K562 (cell line): ENCODE measurements around the gene MBOAT2. TPM values are rescaled to one million over a fixed set of nuclear protein-coding genes. Genes with fewer than 3 reads are reported as not detected.

Source experiments
- CBFA2T3 ChIP-seq: fragments of 450-650 bp; IDR thresholded peaks from 2 replicates; pipeline ENCODE4 v1.6.1; 2017
- CBX3 ChIP-seq, 2 experiments: IDR thresholded peaks; 1 replicate in 1 of 2; 2 replicates in 1 of 2; pipeline ENCODE4 v1.6.1; 2012; ENCODE audit warnings: inconsistent platforms in 2 of 2, low read length in 2 of 2, borderline replicate concordance in 1 of 2, control low read depth in 1 of 2
- HDAC1 ChIP-seq, 2 experiments: fragments of 450-650 bp; IDR thresholded peaks; 2 replicates each; pipeline ENCODE4 v1.6.1; 2016 to 2017; ENCODE audit warnings: inconsistent platforms in 1 of 2, mild to moderate bottlenecking in 1 of 2, moderate library complexity in 1 of 2
- HLTF ChIP-seq: fragments of 450-650 bp; IDR thresholded peaks from 2 replicates; pipeline ENCODE4 v1.6.1; 2016
- MCM3 ChIP-seq: fragments of 450-650 bp; IDR thresholded peaks from 2 replicates; pipeline ENCODE4 v1.6.1; 2016
- MCM7 ChIP-seq, 2 experiments: fragments of 450-650 bp; IDR thresholded peaks; 2 replicates each; pipeline ENCODE4 v1.6.1; 2016 to 2018
- MTA2 ChIP-seq: fragments of 450-650 bp; IDR thresholded peaks from 2 replicates; pipeline ENCODE4 v1.6.1; 2016; ENCODE audit warnings: low read depth
- STAT5A ChIP-seq: IDR thresholded peaks from 2 replicates; pipeline ENCODE4 v1.6.1; 2012; ENCODE audit warnings: low read length, inconsistent platforms, borderline replicate concordance
- WHSC1 ChIP-seq: IDR thresholded peaks from one replicate; pipeline ENCODE4 v1.6.1; 2012; ENCODE audit warnings: low read length, control low read depth, inconsistent platforms
- YY1 ChIP-seq, 3 experiments: IDR thresholded peaks; 2 replicates each; pipeline ENCODE4 v1.6.1; 2011; ENCODE audit warnings: low read length in 2 of 3, mild to moderate bottlenecking in 2 of 3, moderate library complexity in 2 of 3, borderline replicate concordance in 1 of 3, control low read depth in 1 of 3, low read depth in 1 of 3; ENCODE audit not compliant: insufficient read depth in 3 of 3, insufficient replicate concordance in 2 of 3, control insufficient read depth in 1 of 3, insufficient read length in 1 of 3; ENCODE audit errors: extremely low read depth in 1 of 3
- ZFX ChIP-seq: sonication (generic); formaldehyde crosslinking; IDR thresholded peaks from 2 replicates; pipeline ENCODE4 v1.8.0; 2022; ENCODE audit warnings: mild to moderate bottlenecking, missing genetic modification reagents, moderate library complexity
- ZNF318 ChIP-seq, 2 experiments: fragments of 450-650 bp; IDR thresholded peaks; 2 replicates each; pipeline ENCODE4 v1.6.1; 2016; ENCODE audit warnings: mild to moderate bottlenecking in 2 of 2, borderline replicate concordance in 1 of 2, low read depth in 1 of 2, moderate library complexity in 1 of 2
- ZNF668 ChIP-seq: fragments of 250-450 bp; sonication (Bioruptor Pico); IDR thresholded peaks from 2 replicates; pipeline ENCODE4 v1.8.0; 2022; ENCODE audit warnings: mild to moderate bottlenecking, inconsistent platforms
- ZNF707 ChIP-seq: fragments of 250-450 bp; sonication (Bioruptor Pico); conservative IDR thresholded peaks from 2 replicates; pipeline ENCODE4 v1.8.0; 2022; ENCODE audit warnings: inconsistent platforms, mild to moderate bottlenecking, moderate library complexity
- polyA plus RNA-seq, 8 experiments: library from polyadenylated mRNA; depleted of rRNA in 4 of 8; stranded (reverse) in 5 of 8; unstranded in 3 of 8; fragments of >200 nt; fragmentation: Nextera tagmentation in 2 of 8; fragmentation: Illumina TruSeq in 1 of 8; extraction: Ambion mirVana in 2 of 8; extraction: Trizol in 1 of 8; gene quantifications; 2 replicates each; pipeline versions ENCODE4 v1.2.1 to v1.2.3, GENCODE V29; 2011 to 2014; ENCODE audit warnings: inconsistent platforms in 1 of 8, missing spikeins in 1 of 8
- total RNA-seq, 7 experiments: library from RNA; depleted of rRNA in 6 of 7; stranded (reverse); fragments of >200 nt in 6 of 7; fragmentation: Illumina TruSeq in 2 of 7; extraction: Trizol in 2 of 7; gene quantifications; 2 replicates each; pipeline versions ENCODE4 v1.2.1 to v1.2.3, GENCODE V29; 2011 to 2021; ENCODE audit warnings: low replicate concordance in 1 of 7
- TF ChIP-seq, protein P1 (sequence below): fragments of 450-650 bp; IDR thresholded peaks from 2 replicates; pipeline ENCODE4 v1.6.1; 2018; ENCODE audit warnings: mild to moderate bottlenecking, low read depth; ENCODE audit not compliant: partially characterized antibody
- TF ChIP-seq, protein P2 (sequence below): fragments of 200-800 bp; sonication (Bioruptor generic); IDR thresholded peaks from 2 replicates; pipeline ENCODE4 v1.6.1; 2017; ENCODE audit warnings: missing genetic modification characterization, missing compliant biosample characterization
- TF ChIP-seq, protein P3 (sequence below): sonication (generic); formaldehyde crosslinking; IDR thresholded peaks from 2 replicates; pipeline ENCODE4 v1.8.0; 2023; ENCODE audit warnings: mild to moderate bottlenecking, missing genetic modification reagents

Gene MBOAT2
- total and polyA plus RNA-seq, 9 of the 15 experiments (the other 6 are each of a cell fraction or from before 2014, with no cell fraction given), result 8.4 to 122 (median 27.6) TPM

- TF ChIP-seq ZNF707 (CRISPR knock-in tag) (no peak), STAT5A (no peak), CBFA2T3 (no peak), HLTF (no peak), WHSC1 (no peak), YY1 (IDR thresholded peaks at IDR 0.05; ENCODE audit: borderline replicate concordance in 1 of 3, control insufficient read depth in 1 of 3, extremely low read depth in 1 of 3, insufficient read depth in 3 of 3, insufficient read length in 1 of 3, insufficient replicate concordance in 2 of 3, low read depth in 1 of 3, low read length in 2 of 3) (no peak), HDAC1 (IDR thresholded peaks at IDR 0.05) (no peak), ZFX (no peak), ZNF318 (IDR thresholded peaks at IDR 0.05; ENCODE audit: borderline replicate concordance in 1 of 2, low read depth in 1 of 2) (no peak), ZNF668 (CRISPR knock-in tag) (no peak), CBX3 (IDR thresholded peaks at IDR 0.05; ENCODE audit: borderline replicate concordance in 1 of 2, low read length in 2 of 2) (peak in 1 of 2 experiments; percentile 85; a peak in 2 of 3 replicates), MCM3 (no peak), MTA2 (no peak), MCM7 (IDR thresholded peaks at IDR 0.05) (no peak)
- TF ChIP-seq, protein P1, sequence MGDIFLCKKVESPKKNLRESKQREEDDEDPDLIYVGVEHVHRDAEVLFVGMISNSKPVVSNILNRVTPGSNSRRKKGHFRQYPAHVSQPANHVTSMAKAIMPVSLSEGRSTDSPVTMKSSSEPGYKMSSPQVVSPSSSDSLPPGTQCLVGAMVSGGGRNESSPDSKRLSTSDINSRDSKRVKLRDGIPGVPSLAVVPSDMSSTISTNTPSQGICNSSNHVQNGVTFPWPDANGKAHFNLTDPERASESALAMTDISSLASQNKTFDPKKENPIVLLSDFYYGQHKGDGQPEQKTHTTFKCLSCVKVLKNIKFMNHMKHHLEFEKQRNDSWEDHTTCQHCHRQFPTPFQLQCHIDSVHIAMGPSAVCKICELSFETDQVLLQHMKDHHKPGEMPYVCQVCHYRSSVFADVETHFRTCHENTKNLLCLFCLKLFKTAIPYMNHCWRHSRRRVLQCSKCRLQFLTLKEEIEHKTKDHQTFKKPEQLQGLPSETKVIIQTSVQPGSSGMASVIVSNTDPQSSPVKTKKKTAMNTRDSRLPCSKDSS, result peak; percentile 68
- TF ChIP-seq, protein P2, sequence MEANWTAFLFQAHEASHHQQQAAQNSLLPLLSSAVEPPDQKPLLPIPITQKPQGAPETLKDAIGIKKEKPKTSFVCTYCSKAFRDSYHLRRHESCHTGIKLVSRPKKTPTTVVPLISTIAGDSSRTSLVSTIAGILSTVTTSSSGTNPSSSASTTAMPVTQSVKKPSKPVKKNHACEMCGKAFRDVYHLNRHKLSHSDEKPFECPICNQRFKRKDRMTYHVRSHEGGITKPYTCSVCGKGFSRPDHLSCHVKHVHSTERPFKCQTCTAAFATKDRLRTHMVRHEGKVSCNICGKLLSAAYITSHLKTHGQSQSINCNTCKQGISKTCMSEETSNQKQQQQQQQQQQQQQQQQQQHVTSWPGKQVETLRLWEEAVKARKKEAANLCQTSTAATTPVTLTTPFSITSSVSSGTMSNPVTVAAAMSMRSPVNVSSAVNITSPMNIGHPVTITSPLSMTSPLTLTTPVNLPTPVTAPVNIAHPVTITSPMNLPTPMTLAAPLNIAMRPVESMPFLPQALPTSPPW (CRISPR knock-in tag), result no peak
- TF ChIP-seq, protein P3, sequence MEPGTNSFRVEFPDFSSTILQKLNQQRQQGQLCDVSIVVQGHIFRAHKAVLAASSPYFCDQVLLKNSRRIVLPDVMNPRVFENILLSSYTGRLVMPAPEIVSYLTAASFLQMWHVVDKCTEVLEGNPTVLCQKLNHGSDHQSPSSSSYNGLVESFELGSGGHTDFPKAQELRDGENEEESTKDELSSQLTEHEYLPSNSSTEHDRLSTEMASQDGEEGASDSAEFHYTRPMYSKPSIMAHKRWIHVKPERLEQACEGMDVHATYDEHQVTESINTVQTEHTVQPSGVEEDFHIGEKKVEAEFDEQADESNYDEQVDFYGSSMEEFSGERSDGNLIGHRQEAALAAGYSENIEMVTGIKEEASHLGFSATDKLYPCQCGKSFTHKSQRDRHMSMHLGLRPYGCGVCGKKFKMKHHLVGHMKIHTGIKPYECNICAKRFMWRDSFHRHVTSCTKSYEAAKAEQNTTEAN (CRISPR knock-in tag), result no peak
Observed at GRCh38 chr2:8953525-8953924, 50.0 kb downstream of the MBOAT2 start (continued).
